Measurements from ENCODE around the gene RWDD4. TPM values are rescaled to one million over a fixed set of nuclear protein-coding genes. Genes with fewer than 3 reads are reported as not detected.
"Not testable (repeated sequence)": the region's sequence is repeated elsewhere in the genome, so short reads cannot be mapped to it uniquely, and the experiment has no call there.

Gene RWDD4
- total and polyA plus RNA-seq, 7 donors, result 19.1 to 51.1 (median 31.8) TPM

DNA sequence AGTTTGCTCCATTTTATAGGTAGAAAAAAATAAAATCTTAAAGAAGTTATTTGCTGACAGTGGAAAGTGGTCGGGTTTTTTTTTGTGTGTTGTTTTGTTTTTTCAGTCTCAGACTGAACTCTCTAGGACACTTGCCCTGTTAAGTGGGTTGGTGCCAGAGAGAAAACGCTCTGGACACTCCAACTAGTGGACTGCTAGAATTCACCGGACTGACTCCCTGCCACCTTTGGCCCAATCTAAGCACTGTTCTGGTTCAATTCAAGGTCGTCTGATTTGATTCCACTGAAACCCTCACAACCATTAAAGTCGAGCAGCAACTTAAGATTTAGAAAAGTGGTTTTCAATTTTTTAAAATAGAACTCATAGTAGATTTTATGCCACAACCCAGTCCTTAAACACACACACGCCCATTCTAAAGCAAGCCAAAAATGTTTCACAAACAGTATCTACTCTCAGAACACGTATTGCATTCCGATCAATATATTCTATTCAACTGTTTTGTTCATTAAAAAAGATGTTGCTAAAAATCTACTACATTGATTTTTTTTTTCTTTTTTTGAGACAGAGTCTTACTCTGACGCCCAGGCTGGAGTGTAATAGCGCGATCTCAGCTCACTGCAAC, 27.3 kb downstream of the RWDD4 start:
- no peaks in the 10 kb centered on the region for H3K9me3 ChIP-seq
- intact Hi-C loops (cut with DNase I), result no loop called here
- H3K36me3 ChIP-seq (ENCODE audit: insufficient read depth in 1 of 2, low read depth in 1 of 2), result no peaks in the 10 kb centered on the region
- no peak overlapping the region for H3K4me3 ChIP-seq
- H3K4me1 ChIP-seq, result no peaks in the 10 kb centered on the region
- no peak overlapping the region for H3K27ac ChIP-seq
- 51 to 63% (median 58%) methylated on average over 11 of the region's 11 CpGs for WGBS, 3 donors
- H3K27me3 ChIP-seq (ENCODE audit: insufficient read depth in 3 of 3, low read length in 2 of 3), result no peaks in the 10 kb centered on the region
- ATAC-seq (peak in 1 of 4 donors; percentile 57), DNase-seq (no peak)
- TF ChIP-seq CTCF (IDR thresholded peaks at IDR 0.05), result no peak

- 60 to 66% (median 65%) methylated on average over 12 of the region's 12 CpGs for WGBS, 3 donors
- no peak overlapping the region for H3K4me3 ChIP-seq
- ATAC-seq (no peak), DNase-seq (no peak)
- intact Hi-C loops (cut with DNase I), result no loop called here
- TF ChIP-seq CTCF (IDR thresholded peaks at IDR 0.05), result no peak
- H3K36me3 ChIP-seq (ENCODE audit: insufficient read depth in 1 of 2, low read depth in 1 of 2), result no peaks in the 10 kb centered on the region
- H3K4me1 ChIP-seq, result no peaks in the 10 kb centered on the region
- H3K9me3 ChIP-seq, result no peaks in the 10 kb centered on the region
- H3K27me3 ChIP-seq (ENCODE audit: insufficient read depth in 3 of 3, low read length in 2 of 3), result no peaks in the 10 kb centered on the region
- H3K27ac ChIP-seq, result no peak overlapping the region
These were observed 30.9 kb downstream of the RWDD4 start for GRCh38 chr4:183627979-183628588.

GRCh38 chr4:183627286-183627685, 31.7 kb downstream of the RWDD4 start:
- H3K36me3 ChIP-seq (ENCODE audit: insufficient read depth in 1 of 2, low read depth in 1 of 2); H3K4me1 ChIP-seq; H3K27ac ChIP-seq; DNase-seq; H3K4me3 ChIP-seq; H3K9me3 ChIP-seq; H3K27me3 ChIP-seq (ENCODE audit: insufficient read depth in 3 of 3, low read length in 2 of 3); ATAC-seq; intact Hi-C loops (cut with DNase I): not testable (repeated sequence)
- 93 to 97% (median 95%) methylated on average over 5 of the region's 5 CpGs for WGBS, 3 donors

- 84 to 87% (median 87%) methylated on average over 6 of the region's 6 CpGs for WGBS, 3 donors
- H3K4me1 ChIP-seq, result no peaks in the 10 kb centered on the region
- TF ChIP-seq CTCF (IDR thresholded peaks at IDR 0.05), result no peak
- no peaks in the 10 kb centered on the region for H3K36me3 ChIP-seq (ENCODE audit: insufficient read depth in 1 of 2, low read depth in 1 of 2)
- no peaks in the 10 kb centered on the region for H3K27me3 ChIP-seq (ENCODE audit: insufficient read depth in 3 of 3, low read length in 2 of 3)
- no peak for DNase-seq
- ATAC-seq, result no peak
- H3K27ac ChIP-seq, result no peak overlapping the region
- intact Hi-C loops (cut with DNase I), result no loop called here
- no peak overlapping the region for H3K4me3 ChIP-seq
- H3K9me3 ChIP-seq, result no peaks in the 10 kb centered on the region
These were observed 32.8 kb downstream of the RWDD4 start for GRCh38 chr4:183626168-183626567.

- WGBS, 3 donors, result 92 to 94% (median 94%) methylated on average over 6 of the region's 6 CpGs
- no peak overlapping the region for H3K4me3 ChIP-seq
- no peaks in the 10 kb centered on the region for H3K27me3 ChIP-seq (ENCODE audit: insufficient read depth in 3 of 3, low read length in 2 of 3)
- no peaks in the 10 kb centered on the region for H3K9me3 ChIP-seq
- no peak for DNase-seq
- no peak for ATAC-seq
- H3K27ac ChIP-seq, result no peak overlapping the region
- intact Hi-C loops (cut with DNase I), result no loop called here
- H3K4me1 ChIP-seq, result peaks cover under 1% of the 10 kb centered on the region
- no peak for TF ChIP-seq CTCF (IDR thresholded peaks at IDR 0.05)
- H3K36me3 ChIP-seq (ENCODE audit: insufficient read depth in 1 of 2, low read depth in 1 of 2), result no peaks in the 10 kb centered on the region
These were observed 34.4 kb downstream of the RWDD4 start for GRCh38 chr4:183624548-183624947.

Measured in psoas muscle (tissue), 8 donors.